IMR-90 (cell line): ENCODE data around the gene CRTC1. TPM values are rescaled to one million over a fixed set of nuclear protein-coding genes. Genes with fewer than 3 reads are reported as not detected.

Source experiments
- ATAC-seq: fragments of 200-7000 bp; cut with Tn5 transposase; 2 replicates; pipeline ENCODE4 v1.9.1; 2020; ENCODE audit warnings: low read depth, mild to moderate bottlenecking, moderate library complexity
- BruUV-seq: library from RNA; stranded (reverse); fragments of 400-500 nt; replicated peaks from 2 replicates; lab custom pipeline; 2021; lab: Mats Ljungman, UMichigan
- CTCF ChIA-PET: fragments of 300-600 bp; formaldehyde crosslinking; extraction: SDS; loops from one replicate; lab custom pipeline; 2021; ENCODE audit warnings: antibody characterized with exemption; lab: Yijun Ruan, JAX
- POLR2A ChIA-PET: fragments of 300-600 bp; sonication (Branson Sonifier 250); formaldehyde crosslinking; loops from one replicate; lab custom pipeline; 2022; ENCODE audit warnings: antibody characterized with exemption; ENCODE audit not compliant: unreplicated experiment; lab: Charles Lee
- DNase-seq: peaks from one replicate; pipeline ENCODE4 v3.0.0; 2013
- H2AFZ ChIP-seq: replicated peaks from 2 replicates; pipeline ENCODE3; 2013; ENCODE audit warnings: low read length, mild to moderate bottlenecking; ENCODE audit not compliant: poor library complexity
- H2AK5ac ChIP-seq: 2 replicates; pipeline ENCODE4 v1.6.1; 2013; ENCODE audit warnings: low read depth, low read length, inconsistent platforms
- H2AK9ac ChIP-seq: replicated peaks from 2 replicates; pipeline ENCODE3; 2013; ENCODE audit warnings: mild to moderate bottlenecking, low read depth, low read length, moderate library complexity; ENCODE audit not compliant: poor library complexity
- H2BK120ac ChIP-seq: 2 replicates; pipeline ENCODE4 v1.6.1; 2013; ENCODE audit warnings: low read depth, low read length, inconsistent platforms
- H2BK15ac ChIP-seq: 3 replicates; pipeline ENCODE4 v1.6.1; 2013; ENCODE audit warnings: low read depth, low read length, inconsistent platforms
- H2BK20ac ChIP-seq: 2 replicates; pipeline ENCODE4 v1.6.1; 2013; ENCODE audit warnings: low read depth, mild to moderate bottlenecking, inconsistent platforms, low read length, moderate library complexity
- H2BK5ac ChIP-seq: 2 replicates; pipeline ENCODE4 v1.6.1; 2013; ENCODE audit warnings: mild to moderate bottlenecking, low read depth, low read length, inconsistent platforms; ENCODE audit not compliant: poor library complexity, severe bottlenecking
- H3K14ac ChIP-seq: replicated peaks from 2 replicates; pipeline ENCODE4 v1.6.1; 2013; ENCODE audit warnings: low read depth, low read length, inconsistent platforms
- H3K18ac ChIP-seq: 2 replicates; pipeline ENCODE4 v1.6.1; 2013; ENCODE audit warnings: low read depth, low read length, control low read depth
- H3K23ac ChIP-seq: 2 replicates; pipeline ENCODE4 v1.6.1; 2013; ENCODE audit warnings: low read depth, low read length, inconsistent platforms
- H3K27ac ChIP-seq: 2 replicates; pipeline ENCODE4 v1.5.1; 2013; ENCODE audit warnings: mild to moderate bottlenecking, control low read depth, low read length; ENCODE audit not compliant: insufficient read depth
- H3K27me3 ChIP-seq: 2 replicates; pipeline ENCODE4 v1.6.1; 2013; ENCODE audit warnings: low read length; ENCODE audit not compliant: control insufficient read depth, insufficient read depth
- H3K36me3 ChIP-seq: 2 replicates; pipeline ENCODE4 v1.6.1; 2013; ENCODE audit warnings: low read length, mixed read lengths; ENCODE audit not compliant: control insufficient read depth, insufficient read depth
- H3K4ac ChIP-seq: 2 replicates; pipeline ENCODE4 v1.6.1; 2013; ENCODE audit warnings: low read depth, low read length, inconsistent platforms
- H3K4me1 ChIP-seq: 2 replicates; pipeline ENCODE4 v1.6.1; 2013; ENCODE audit warnings: low read length, mixed read lengths; ENCODE audit not compliant: control insufficient read depth, insufficient read depth
- H3K4me2 ChIP-seq: 2 replicates; pipeline ENCODE4 v1.6.1; 2013; ENCODE audit warnings: low read depth, mild to moderate bottlenecking, control low read depth, low read length, moderate library complexity
- H3K4me3 ChIP-seq: 2 replicates; pipeline ENCODE4 v1.5.1; 2013; ENCODE audit warnings: low read depth, mild to moderate bottlenecking, control low read depth, low read length, moderate library complexity; ENCODE audit not compliant: insufficient read depth
- H3K56ac ChIP-seq: 2 replicates; pipeline ENCODE4 v1.6.1; 2013; ENCODE audit warnings: low read length, inconsistent platforms; ENCODE audit not compliant: insufficient read depth; ENCODE audit errors: extremely low read depth
- H3K79me1 ChIP-seq, 2 experiments: 2 replicates each; pipeline ENCODE4 v1.6.1; 2013; ENCODE audit warnings: low read length in 2 of 2, inconsistent platforms in 1 of 2, low read depth in 1 of 2
- H3K9ac ChIP-seq: 2 replicates; pipeline ENCODE4 v1.6.1; 2013; ENCODE audit warnings: low read depth, low read length, control low read depth
- H3K9me1 ChIP-seq: 2 replicates; pipeline ENCODE4 v1.6.1; 2013; ENCODE audit warnings: low read length, inconsistent platforms; ENCODE audit not compliant: insufficient read depth
- H3K9me3 ChIP-seq: 2 replicates; pipeline ENCODE4 v1.6.1; 2013; ENCODE audit warnings: low read length; ENCODE audit not compliant: control insufficient read depth, insufficient read depth
- H4K20me1 ChIP-seq: 2 replicates; pipeline ENCODE4 v1.6.1; 2013; ENCODE audit warnings: low read length, inconsistent platforms; ENCODE audit not compliant: insufficient read depth
- H4K5ac ChIP-seq: 2 replicates; pipeline ENCODE4 v1.6.1; 2013; ENCODE audit warnings: mild to moderate bottlenecking, low read depth, low read length, control low read depth
- H4K8ac ChIP-seq, 2 experiments: 2 replicates each; pipeline ENCODE4 v1.6.1; 2013; ENCODE audit warnings: low read depth in 2 of 2, low read length in 2 of 2, control low read depth in 1 of 2, inconsistent platforms in 1 of 2
- H4K91ac ChIP-seq: 2 replicates; pipeline ENCODE4 v1.6.1; 2013; ENCODE audit warnings: low read depth, low read length, inconsistent platforms; ENCODE audit not compliant: insufficient read depth
- BHLHE40 ChIP-seq: fragments of 150-350 bp; IDR thresholded peaks from 2 replicates; pipeline ENCODE4 v1.6.1; 2016; ENCODE audit warnings: mild to moderate bottlenecking, low read depth, low read length
- CEBPB ChIP-seq: IDR thresholded peaks from 2 replicates; pipeline ENCODE4 v1.6.1; 2012; ENCODE audit warnings: low read depth, low read length, improper control_type of control experiment
- FOS ChIP-seq: fragments of 150-350 bp; IDR thresholded peaks from 2 replicates; pipeline ENCODE4 v1.6.1; 2016; ENCODE audit warnings: low read depth, low read length
- MXI1 ChIP-seq: IDR thresholded peaks from 2 replicates; pipeline ENCODE4 v1.6.1; 2012; ENCODE audit warnings: low read depth, mild to moderate bottlenecking, low read length, moderate library complexity, borderline replicate concordance
- POLR2A ChIP-seq: IDR thresholded peaks from 2 replicates; pipeline ENCODE4 v1.6.1; 2012; ENCODE audit warnings: mild to moderate bottlenecking, low read depth, low read length
- SMC3 ChIP-seq: fragments of 150-350 bp; IDR thresholded peaks from 2 replicates; pipeline ENCODE4 v1.6.1; 2016; ENCODE audit warnings: low read depth, mild to moderate bottlenecking, antibody characterized with exemption, low read length, moderate library complexity
- WGBS, 2 experiments: methylation state at CpG; one replicate each; pipeline versions ENCODE4 v1.1.5 to v1.1.7; 2013; ENCODE audit warnings: missing lambda C conversion rate in 2 of 2; ENCODE audit not compliant: insufficient read length in 1 of 2; ENCODE audit errors: extremely low coverage in 2 of 2; 5-methylcytosine and 5-hydroxymethylcytosine counted together
- dilution Hi-C: fragments of 300-500 bp; cut with HindIII; formaldehyde crosslinking; loops from one replicate; pipeline ENCODE4 v1.14.3; 2018; ENCODE audit warnings: low sequenced_read_pairs; ENCODE audit not compliant: unreplicated experiment
- in situ Hi-C: fragments of 300-500 bp; cut with MboI; formaldehyde crosslinking; loops from 3 replicates; pipeline ENCODE4 v1.14.3; 2019; ENCODE audit warnings: low sequenced_read_pairs, inconsistent platforms, mixed read lengths
- intact Hi-C: fragments of 100-400 bp; cut with micrococcal nuclease; formaldehyde crosslinking; loops from 2 replicates; pipeline ENCODE4 v1.10.0; 2022
- polyA plus RNA-seq, 3 experiments: library from polyadenylated mRNA; depleted of rRNA; stranded (reverse); fragments of >200 nt; gene quantifications; 2 replicates each; pipeline ENCODE4 v1.2.3, GENCODE V29; 2012; ENCODE audit warnings: low replicate concordance in 1 of 3
- total RNA-seq: library from RNA; depleted of rRNA; stranded (reverse); fragments of >200 nt; gene quantifications from 2 replicates; pipeline ENCODE4 v1.2.3, GENCODE V29; 2012

Gene CRTC1
- total and polyA plus RNA-seq, 2 of the 4 experiments (the other 2 are of a cell fraction): 0.18 to 5.7 TPM

DNA sequence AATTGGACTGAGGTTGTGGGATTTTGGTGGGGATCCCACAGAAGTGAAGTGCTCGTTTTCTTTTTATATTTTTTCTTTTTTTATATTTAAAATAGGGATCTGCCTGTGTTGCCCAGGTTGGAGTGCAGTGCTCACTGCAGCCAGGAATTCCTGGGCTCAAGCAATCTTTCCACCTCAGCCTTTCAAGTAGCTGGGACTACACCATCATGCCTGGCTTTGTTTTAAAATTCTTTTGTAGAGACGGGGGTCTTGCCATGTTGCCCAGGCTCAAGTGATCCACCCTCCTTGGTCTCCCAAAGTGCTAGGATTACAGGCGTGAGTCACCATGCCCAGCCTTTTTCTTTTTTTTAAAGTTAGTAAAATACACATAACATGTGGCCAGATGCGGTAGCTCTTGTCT, 20.6 kb downstream of the CRTC1 start:
- H4K20me1 ChIP-seq: peaks cover 52% of the 10 kb centered on the region
- in situ Hi-C loops: no loop called here
- no peak overlapping the region for H3K9ac ChIP-seq
- ChIA-PET POLR2A (no interaction called here), CTCF (no interaction called here)
- H4K8ac ChIP-seq: no peak overlapping the region
- no peaks in the 10 kb centered on the region; the same call in 1 of the 2 replicates for H3K36me3 ChIP-seq
- H3K79me1 ChIP-seq: peaks cover 15 to 37% of the 10 kb centered on the region in 2 experiments
- no peak for ATAC-seq
- dilution Hi-C loops: no loop called here
- no peak overlapping the region for H2BK20ac ChIP-seq
- no CpG with 5 or more reads among the region's 4 CpGs for WGBS, 2 experiments
- H2BK5ac ChIP-seq: no peak overlapping the region
- H2BK15ac ChIP-seq: no peak overlapping the region
- no peak overlapping the region for H2AFZ ChIP-seq
- H3K4me3 ChIP-seq: no peak overlapping the region
- peaks cover 8% of the 10 kb centered on the region; the same call in 1 of the 2 replicates for H3K9me1 ChIP-seq
- TF ChIP-seq MXI1 (no peak), CEBPB (no peak), FOS (no peak), BHLHE40 (no peak), SMC3 (no peak), POLR2A (no peak)
- no peak overlapping the region for H2BK120ac ChIP-seq
- BruUV-seq: no TSS peak
- no peak overlapping the region for H3K56ac ChIP-seq
- no peak for DNase-seq
- H3K23ac ChIP-seq: no peak overlapping the region
- H2AK9ac ChIP-seq: no peak overlapping the region
- H3K4me1 ChIP-seq: peaks cover 9% of the 10 kb centered on the region; the same call in 1 of the 2 replicates
- intact Hi-C loops: no loop called here
- H3K27me3 ChIP-seq: no peaks in the 10 kb centered on the region
- H3K27ac ChIP-seq: no peak overlapping the region
- no peak overlapping the region for H3K4me2 ChIP-seq
- no peaks in the 10 kb centered on the region for H3K9me3 ChIP-seq
- no peak overlapping the region for H3K4ac ChIP-seq
- no peak overlapping the region for H4K91ac ChIP-seq
- no peak overlapping the region for H4K5ac ChIP-seq
- H2AK5ac ChIP-seq: no peak overlapping the region
- H3K18ac ChIP-seq: no peak overlapping the region
- no peak overlapping the region for H3K14ac ChIP-seq
